ENCODE measurements around the gene NOTCH3. TPM values are rescaled to one million over a fixed set of nuclear protein-coding genes. Genes with fewer than 3 reads are reported as not detected.

The NOTCH3 gene
- total and polyA plus RNA-seq, 2 of the 8 experiments (the other 6 are each of a cell fraction or from before 2014, with no cell fraction given), result 37.5 to 107 TPM

DNA sequence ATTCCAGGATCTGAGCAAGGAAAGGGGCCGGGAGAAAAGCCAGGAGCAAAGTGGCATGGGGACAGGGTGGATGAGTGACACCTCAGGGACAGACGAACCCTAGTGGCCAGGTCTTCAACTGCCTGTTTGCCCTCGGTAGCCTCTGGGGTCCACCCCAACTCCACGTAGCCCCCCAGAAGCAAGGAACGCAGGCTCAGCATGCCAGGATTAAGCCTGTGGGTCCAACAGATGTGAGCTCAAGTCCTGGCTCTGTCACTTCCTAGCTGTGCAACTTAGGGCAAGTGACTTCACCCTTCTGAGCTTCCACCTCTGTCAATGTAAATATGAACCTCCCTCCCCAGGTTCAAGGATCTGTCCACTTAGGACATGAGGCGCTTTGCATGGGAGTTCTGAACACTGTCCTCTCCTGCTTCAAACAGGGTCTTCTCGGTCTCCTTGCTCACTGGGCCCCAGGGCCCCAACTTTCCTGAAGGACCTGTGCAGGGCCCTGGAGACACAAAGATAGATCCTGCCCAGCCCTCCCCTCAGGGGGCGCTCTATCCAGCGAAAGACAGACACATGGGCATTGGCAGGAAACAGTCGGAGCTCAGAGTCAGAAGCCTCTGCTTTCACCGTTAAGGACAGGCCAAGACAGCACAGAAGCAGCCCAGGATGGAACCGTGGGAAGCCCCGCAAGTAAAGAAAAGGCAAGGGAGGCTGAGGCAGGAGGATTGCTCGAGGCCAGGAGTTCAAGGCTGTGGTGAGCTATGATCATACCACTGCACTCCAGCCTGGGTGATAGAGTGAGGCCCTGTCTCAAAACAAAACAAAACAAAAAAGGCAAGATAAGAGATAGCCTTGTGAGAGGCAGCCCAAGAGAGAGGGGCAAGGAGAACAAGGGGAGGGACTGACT lies 80.4 kb downstream of the NOTCH3 start:
- peaks cover 7% of the 10 kb centered on the region; the same call in 1 of the 2 replicates for H3K23me2 ChIP-seq (ENCODE audit: low read depth, low read length)
- ChIA-PET CTCF (ENCODE audit: partially characterized antibody) (interaction anchor here (0.6 to 4.3 kb wide), 17 partner anchors 9 to 315 kb away, joined by 3 to 28 read pairs (median 4); partner anchors contain the start of gene SYDE1), POLR2A (ENCODE audit: partially characterized antibody) (interaction anchor here (0.5 to 6.8 kb wide), 5 partner anchors 8 to 941 kb away, joined by 3 to 52 read pairs (median 4); partner anchors contain the start of gene SYDE1)
- no peak overlapping the region for H2AFZ ChIP-seq (ENCODE audit: low read length)
- no peak overlapping the region for H3K23ac ChIP-seq (ENCODE audit: insufficient read length)
- H4K91ac ChIP-seq (replicated peaks; ENCODE audit: insufficient read length, low read length), result no peak overlapping the region
- H3K79me1 ChIP-seq (ENCODE audit: low read depth, low read length), result peaks cover 9% of the 10 kb centered on the region
- no peak overlapping the region for H2AK5ac ChIP-seq (ENCODE audit: low read depth, low read length)
- no peak overlapping the region for H2BK5ac ChIP-seq (ENCODE audit: low read depth, low read length)
- no peak overlapping the region for H3K9ac ChIP-seq (replicated peaks in 1 of 4; ENCODE audit: extremely low read depth in 1 of 4, low read depth in 3 of 4, low read length in 3 of 4)
- H4K5ac ChIP-seq (ENCODE audit: insufficient read length, low read depth, low read length), result no peak overlapping the region
- no peak overlapping the region for H3K4ac ChIP-seq (replicated peaks; ENCODE audit: insufficient read length, low read depth, low read length)
- H3K36me3 ChIP-seq (ENCODE audit: control insufficient read depth in 2 of 4, insufficient read depth in 4 of 4, low read length in 3 of 4), result peaks cover 16 to 48% (median 39%) of the 10 kb centered on the region in 4 experiments; a peak in 7 of 8 replicates
- no peak for TF ChIP-seq RBBP5 (IDR thresholded peaks at IDR 0.05; ENCODE audit: borderline replicate concordance, low read depth, low read length)
- TF ChIP-seq RAD21 (IDR thresholded peaks at IDR 0.05 in 1 of 2, conservative IDR thresholded peaks at IDR 0.05 in 1 of 2; ENCODE audit: low read depth in 2 of 2, low read length in 2 of 2), result peak in 1 of 2 experiments; percentile 35; a peak in 2 of 4 replicates
- TF ChIP-seq, protein P1, sequence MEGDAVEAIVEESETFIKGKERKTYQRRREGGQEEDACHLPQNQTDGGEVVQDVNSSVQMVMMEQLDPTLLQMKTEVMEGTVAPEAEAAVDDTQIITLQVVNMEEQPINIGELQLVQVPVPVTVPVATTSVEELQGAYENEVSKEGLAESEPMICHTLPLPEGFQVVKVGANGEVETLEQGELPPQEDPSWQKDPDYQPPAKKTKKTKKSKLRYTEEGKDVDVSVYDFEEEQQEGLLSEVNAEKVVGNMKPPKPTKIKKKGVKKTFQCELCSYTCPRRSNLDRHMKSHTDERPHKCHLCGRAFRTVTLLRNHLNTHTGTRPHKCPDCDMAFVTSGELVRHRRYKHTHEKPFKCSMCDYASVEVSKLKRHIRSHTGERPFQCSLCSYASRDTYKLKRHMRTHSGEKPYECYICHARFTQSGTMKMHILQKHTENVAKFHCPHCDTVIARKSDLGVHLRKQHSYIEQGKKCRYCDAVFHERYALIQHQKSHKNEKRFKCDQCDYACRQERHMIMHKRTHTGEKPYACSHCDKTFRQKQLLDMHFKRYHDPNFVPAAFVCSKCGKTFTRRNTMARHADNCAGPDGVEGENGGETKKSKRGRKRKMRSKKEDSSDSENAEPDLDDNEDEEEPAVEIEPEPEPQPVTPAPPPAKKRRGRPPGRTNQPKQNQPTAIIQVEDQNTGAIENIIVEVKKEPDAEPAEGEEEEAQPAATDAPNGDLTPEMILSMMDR (IDR thresholded peaks at IDR 0.05; ENCODE audit: control extremely low read depth in 1 of 3, insufficient read depth in 1 of 3, low read depth in 1 of 3, low read length in 3 of 3), result peak; percentile 36 to 48 (median 40)
- 85% methylated on average over 14 of the region's 14 CpGs; no CpG with 5 or more reads in 1 of the 2 experiments for WGBS, 2 experiments (ENCODE audit: extremely low coverage in 1 of 2, insufficient coverage in 1 of 2, insufficient read length in 1 of 2, insufficient replicate concordance in 2 of 2, low coverage in 1 of 2, low lambda C conversion rate in 2 of 2, missing lambda C conversion rate in 1 of 2)
- peaks cover 0 to 13% of the 10 kb centered on the region in 2 experiments; a peak in 2 of 4 replicates for H3K79me2 ChIP-seq (ENCODE audit: control insufficient read depth in 1 of 2, insufficient read depth in 2 of 2, low read length in 2 of 2)
- no peak overlapping the region for H2BK15ac ChIP-seq (ENCODE audit: low read length)
- H3K9me3 ChIP-seq (ENCODE audit: insufficient read depth in 2 of 2, low read depth in 1 of 2, low read length in 1 of 2), result peaks cover 4 to 7% of the 10 kb centered on the region in 2 experiments; a peak in 1 of 4 replicates
- peaks cover 3 to 5% of the 10 kb centered on the region in 2 experiments for H4K20me1 ChIP-seq (replicated peaks in 1 of 2; ENCODE audit: control insufficient read depth in 1 of 2, insufficient read depth in 2 of 2, low read length in 2 of 2)
- H3K18ac ChIP-seq (ENCODE audit: extremely low read depth, low read length), result no peak overlapping the region
- no peaks in the 10 kb centered on the region for H3K27me3 ChIP-seq (replicated peaks in 1 of 4; ENCODE audit: control insufficient read depth in 3 of 4, extremely low read depth in 1 of 4, insufficient read depth in 3 of 4, low read length in 3 of 4)
- no peak overlapping the region for H3K27ac ChIP-seq (ENCODE audit: low read depth, low read length)
- no peak overlapping the region for H3K14ac ChIP-seq (ENCODE audit: insufficient read length)
- H2BK20ac ChIP-seq (ENCODE audit: low read length), result no peak overlapping the region
- H2BK12ac ChIP-seq (ENCODE audit: low read depth, low read length), result no peak overlapping the region
- no peak for FAIRE-seq
- DNase-seq (ENCODE audit: low read depth in 1 of 2, low spot score in 2 of 2), result peak in 1 of 2 experiments; percentile 66
- no peak overlapping the region for H4K8ac ChIP-seq (ENCODE audit: extremely low read depth, insufficient read depth, low read length)
- no peak overlapping the region for H2BK120ac ChIP-seq (replicated peaks; ENCODE audit: low read depth, low read length)
- H3K4me1 ChIP-seq (replicated peaks in 1 of 4; ENCODE audit: control insufficient read depth in 3 of 4, insufficient read depth in 4 of 4, low read length in 3 of 4), result peaks cover 0 to 9% (median 1%) of the 10 kb centered on the region in 4 experiments; a peak in 4 of 7 replicates
- H3K4me2 ChIP-seq (ENCODE audit: insufficient read depth in 1 of 2, low read depth in 2 of 2, low read length in 2 of 2), result no peak overlapping the region
- no peak overlapping the region for H3K4me3 ChIP-seq (ENCODE audit: extremely low read depth in 1 of 4, insufficient read depth in 2 of 4, low read depth in 3 of 4, low read length in 4 of 4)
- H3K56ac ChIP-seq (replicated peaks; ENCODE audit: insufficient read length, low read depth, low read length), result no peak overlapping the region

Data from H1 (cell line).